Right lobe of liver (tissue), 4 donors: Measurements from ENCODE around the gene WIZ.
"Not testable (repeated sequence)": the region's sequence is repeated elsewhere in the genome, so short reads cannot be mapped to it uniquely, and the experiment has no call there.

Source experiments
- POLR2A ChIP-seq: fragments of 450-650 bp; IDR thresholded peaks from one replicate; pipeline ENCODE4 v1.6.1; 2017; ENCODE audit warnings: antibody characterized with exemption, mild to moderate bottlenecking
- TF ChIP-seq, protein P1 (sequence below), 4 donors: fragments of 200-600 bp in 3 of 4; fragments of 450-650 bp in 1 of 4; IDR thresholded peaks; one replicate each; pipeline versions ENCODE4 v1.5.1 to v1.8.0; 2016 to 2022; ENCODE audit warnings: antibody characterized with exemption in 4 of 4, mild to moderate bottlenecking in 2 of 4
- donor health status: DM: no; HTN: no; CAD: no.
- donor health status: DM: no; HTN: no; CAD: no.
- donor health status: DM: no; HTN: yes; CAD: no.

DNA sequence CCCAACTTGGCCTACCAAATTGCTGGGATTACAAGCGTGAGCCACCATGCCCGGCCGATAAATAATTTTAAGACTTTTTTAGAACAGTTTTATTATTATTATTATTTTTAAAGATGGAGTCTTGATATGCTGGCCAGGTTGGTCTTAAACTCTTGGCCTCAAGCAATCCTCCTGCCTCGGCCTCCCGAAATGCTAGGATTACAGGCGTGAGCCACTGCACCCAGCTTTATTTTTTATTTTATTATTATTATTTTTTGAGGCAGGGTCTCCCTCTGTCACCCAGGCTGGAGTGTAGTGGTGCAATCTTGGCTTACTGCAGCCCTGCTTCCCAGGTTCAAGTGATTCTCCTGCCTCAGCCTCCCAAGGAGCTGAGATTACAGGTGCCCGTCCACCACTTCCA lies 31.2 kb upstream of the WIZ start:
- not testable (repeated sequence) for TF ChIP-seq POLR2A
- TF ChIP-seq, protein P1, sequence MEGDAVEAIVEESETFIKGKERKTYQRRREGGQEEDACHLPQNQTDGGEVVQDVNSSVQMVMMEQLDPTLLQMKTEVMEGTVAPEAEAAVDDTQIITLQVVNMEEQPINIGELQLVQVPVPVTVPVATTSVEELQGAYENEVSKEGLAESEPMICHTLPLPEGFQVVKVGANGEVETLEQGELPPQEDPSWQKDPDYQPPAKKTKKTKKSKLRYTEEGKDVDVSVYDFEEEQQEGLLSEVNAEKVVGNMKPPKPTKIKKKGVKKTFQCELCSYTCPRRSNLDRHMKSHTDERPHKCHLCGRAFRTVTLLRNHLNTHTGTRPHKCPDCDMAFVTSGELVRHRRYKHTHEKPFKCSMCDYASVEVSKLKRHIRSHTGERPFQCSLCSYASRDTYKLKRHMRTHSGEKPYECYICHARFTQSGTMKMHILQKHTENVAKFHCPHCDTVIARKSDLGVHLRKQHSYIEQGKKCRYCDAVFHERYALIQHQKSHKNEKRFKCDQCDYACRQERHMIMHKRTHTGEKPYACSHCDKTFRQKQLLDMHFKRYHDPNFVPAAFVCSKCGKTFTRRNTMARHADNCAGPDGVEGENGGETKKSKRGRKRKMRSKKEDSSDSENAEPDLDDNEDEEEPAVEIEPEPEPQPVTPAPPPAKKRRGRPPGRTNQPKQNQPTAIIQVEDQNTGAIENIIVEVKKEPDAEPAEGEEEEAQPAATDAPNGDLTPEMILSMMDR (IDR thresholded peaks at IDR 0.05): not testable (repeated sequence)
